Testis (tissue), 2 donors: ENCODE measurements around the gene EEFSEC.

Experiments
- POLR2A ChIP-seq: fragments of 450-650 bp; IDR thresholded peaks from one replicate; pipeline ENCODE4 v1.6.1; 2017; ENCODE audit warnings: antibody characterized with exemption, mild to moderate bottlenecking, moderate library complexity
- TF ChIP-seq, protein P1 (sequence below), 3 experiments: fragments of 450-650 bp in 2 of 3; fragments of 200-600 bp in 1 of 3; sonication (generic) in 1 of 3; IDR thresholded peaks; one replicate each; pipeline ENCODE4 v1.5.1; 2016 to 2019; ENCODE audit warnings: antibody characterized with exemption in 3 of 3, mild to moderate bottlenecking in 2 of 3, moderate library complexity in 1 of 3

DNA sequence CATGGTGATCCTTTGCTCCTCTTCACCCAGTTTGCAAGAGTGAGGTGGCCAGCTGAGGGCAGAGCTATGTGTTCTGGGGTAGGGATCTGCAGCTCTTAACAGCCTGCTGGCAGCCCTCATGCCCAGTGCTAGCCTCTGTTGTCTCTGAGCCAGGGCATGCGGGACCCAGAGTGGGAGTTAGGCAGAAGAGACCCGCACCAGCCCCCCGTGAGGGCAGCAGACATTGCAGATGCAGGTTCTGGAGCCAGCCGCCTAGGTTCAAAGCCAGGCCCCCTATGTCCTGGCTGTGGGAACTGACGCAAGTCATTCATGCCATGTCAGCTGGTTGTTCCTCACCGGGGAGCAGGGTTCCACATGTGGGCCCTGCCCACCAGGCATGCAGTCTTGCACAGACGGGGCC lies 238.7 kb downstream of the EEFSEC start:
- TF ChIP-seq, protein P1, sequence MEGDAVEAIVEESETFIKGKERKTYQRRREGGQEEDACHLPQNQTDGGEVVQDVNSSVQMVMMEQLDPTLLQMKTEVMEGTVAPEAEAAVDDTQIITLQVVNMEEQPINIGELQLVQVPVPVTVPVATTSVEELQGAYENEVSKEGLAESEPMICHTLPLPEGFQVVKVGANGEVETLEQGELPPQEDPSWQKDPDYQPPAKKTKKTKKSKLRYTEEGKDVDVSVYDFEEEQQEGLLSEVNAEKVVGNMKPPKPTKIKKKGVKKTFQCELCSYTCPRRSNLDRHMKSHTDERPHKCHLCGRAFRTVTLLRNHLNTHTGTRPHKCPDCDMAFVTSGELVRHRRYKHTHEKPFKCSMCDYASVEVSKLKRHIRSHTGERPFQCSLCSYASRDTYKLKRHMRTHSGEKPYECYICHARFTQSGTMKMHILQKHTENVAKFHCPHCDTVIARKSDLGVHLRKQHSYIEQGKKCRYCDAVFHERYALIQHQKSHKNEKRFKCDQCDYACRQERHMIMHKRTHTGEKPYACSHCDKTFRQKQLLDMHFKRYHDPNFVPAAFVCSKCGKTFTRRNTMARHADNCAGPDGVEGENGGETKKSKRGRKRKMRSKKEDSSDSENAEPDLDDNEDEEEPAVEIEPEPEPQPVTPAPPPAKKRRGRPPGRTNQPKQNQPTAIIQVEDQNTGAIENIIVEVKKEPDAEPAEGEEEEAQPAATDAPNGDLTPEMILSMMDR (IDR thresholded peaks at IDR 0.05), result no peak
- no peak for TF ChIP-seq POLR2A
